Tibial nerve (tissue), 4 donors: ENCODE results near the gene CPB2.

Experiments
- EP300 ChIP-seq, 2 donors: sonication (generic); formaldehyde crosslinking; IDR thresholded peaks; one replicate each; pipeline ENCODE4 v1.6.1; 2017; ENCODE audit warnings: antibody characterized with exemption in 2 of 2, mild to moderate bottlenecking in 1 of 2
- POLR2A ChIP-seq, 2 donors: fragments of 450-650 bp; IDR thresholded peaks; one replicate each; pipeline ENCODE4 v1.6.1; 2017; ENCODE audit warnings: antibody characterized with exemption in 2 of 2, mild to moderate bottlenecking in 2 of 2, moderate library complexity in 2 of 2
- TF ChIP-seq, protein P1 (sequence below), 5 experiments: fragments of 200-600 bp in 3 of 5; fragments of 450-650 bp in 2 of 5; sonication (generic) in 3 of 5; IDR thresholded peaks; one replicate each; pipeline ENCODE4 v1.5.1; 2016 to 2019; ENCODE audit warnings: antibody characterized with exemption in 5 of 5, mild to moderate bottlenecking in 3 of 5, moderate library complexity in 2 of 5

DNA sequence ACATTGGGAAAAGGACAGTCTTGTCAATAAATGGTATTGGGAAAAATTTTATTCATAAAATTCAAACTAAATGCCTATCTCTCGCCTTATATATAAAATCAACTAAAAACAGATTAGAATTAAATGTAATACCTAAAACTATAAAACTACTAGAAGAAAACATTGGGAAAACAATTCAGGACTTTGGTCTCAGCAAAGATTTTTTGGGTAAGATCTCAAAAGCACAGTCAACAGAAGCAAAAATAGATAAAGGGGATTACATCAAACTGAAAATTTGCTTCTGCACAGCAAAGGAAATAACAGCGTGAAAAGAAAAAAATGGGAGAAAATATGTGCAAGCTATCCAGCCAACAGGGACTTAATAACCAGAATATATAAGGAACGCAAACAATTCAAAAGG lies 28.0 kb downstream of the CPB2 start:
- TF ChIP-seq, protein P1, sequence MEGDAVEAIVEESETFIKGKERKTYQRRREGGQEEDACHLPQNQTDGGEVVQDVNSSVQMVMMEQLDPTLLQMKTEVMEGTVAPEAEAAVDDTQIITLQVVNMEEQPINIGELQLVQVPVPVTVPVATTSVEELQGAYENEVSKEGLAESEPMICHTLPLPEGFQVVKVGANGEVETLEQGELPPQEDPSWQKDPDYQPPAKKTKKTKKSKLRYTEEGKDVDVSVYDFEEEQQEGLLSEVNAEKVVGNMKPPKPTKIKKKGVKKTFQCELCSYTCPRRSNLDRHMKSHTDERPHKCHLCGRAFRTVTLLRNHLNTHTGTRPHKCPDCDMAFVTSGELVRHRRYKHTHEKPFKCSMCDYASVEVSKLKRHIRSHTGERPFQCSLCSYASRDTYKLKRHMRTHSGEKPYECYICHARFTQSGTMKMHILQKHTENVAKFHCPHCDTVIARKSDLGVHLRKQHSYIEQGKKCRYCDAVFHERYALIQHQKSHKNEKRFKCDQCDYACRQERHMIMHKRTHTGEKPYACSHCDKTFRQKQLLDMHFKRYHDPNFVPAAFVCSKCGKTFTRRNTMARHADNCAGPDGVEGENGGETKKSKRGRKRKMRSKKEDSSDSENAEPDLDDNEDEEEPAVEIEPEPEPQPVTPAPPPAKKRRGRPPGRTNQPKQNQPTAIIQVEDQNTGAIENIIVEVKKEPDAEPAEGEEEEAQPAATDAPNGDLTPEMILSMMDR (IDR thresholded peaks at IDR 0.05), result no peak
- TF ChIP-seq POLR2A (IDR thresholded peaks at IDR 0.05) (no peak), EP300 (IDR thresholded peaks at IDR 0.05) (no peak)
